ENCODE measurements around the gene GNG3.

DNA sequence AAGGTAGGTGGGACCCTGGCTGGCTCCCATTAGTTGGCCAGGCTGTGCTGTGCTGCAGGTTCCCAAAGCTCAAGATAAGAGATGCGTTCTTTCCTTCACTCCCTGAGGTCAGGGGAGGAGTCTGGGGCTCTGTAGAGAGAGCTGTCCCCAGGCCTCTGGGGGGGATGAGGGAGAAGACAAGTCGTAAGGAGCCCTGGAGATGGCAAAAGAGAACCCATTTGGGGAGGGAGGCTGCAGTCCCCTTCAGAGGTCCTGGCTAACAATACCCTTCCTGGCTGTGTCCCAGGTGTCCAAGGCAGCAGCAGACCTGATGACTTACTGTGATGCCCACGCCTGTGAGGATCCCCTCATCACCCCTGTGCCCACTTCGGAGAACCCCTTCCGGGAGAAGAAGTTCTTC lies 916 bp downstream of the GNG3 start:
- TF ChIP-seq CTCF (IDR thresholded peaks at IDR 0.05; ENCODE audit: insufficient read depth, low read length, poor library complexity, severe bottlenecking) (no peak), EZH2phosphoT487 (conservative IDR thresholded peaks at IDR 0.05; ENCODE audit: low read length) (no peak)

All from SU-DHL-6 (cell line).